Measurements from ENCODE around the gene SMC1A.
A peak's percentile ranks its signal among the peaks of the same experiment; 100 is the strongest.
"Not testable (repeated sequence)": the region's sequence is repeated elsewhere in the genome, so short reads cannot be mapped to it uniquely, and the experiment has no call there.

Gene SMC1A

DNA sequence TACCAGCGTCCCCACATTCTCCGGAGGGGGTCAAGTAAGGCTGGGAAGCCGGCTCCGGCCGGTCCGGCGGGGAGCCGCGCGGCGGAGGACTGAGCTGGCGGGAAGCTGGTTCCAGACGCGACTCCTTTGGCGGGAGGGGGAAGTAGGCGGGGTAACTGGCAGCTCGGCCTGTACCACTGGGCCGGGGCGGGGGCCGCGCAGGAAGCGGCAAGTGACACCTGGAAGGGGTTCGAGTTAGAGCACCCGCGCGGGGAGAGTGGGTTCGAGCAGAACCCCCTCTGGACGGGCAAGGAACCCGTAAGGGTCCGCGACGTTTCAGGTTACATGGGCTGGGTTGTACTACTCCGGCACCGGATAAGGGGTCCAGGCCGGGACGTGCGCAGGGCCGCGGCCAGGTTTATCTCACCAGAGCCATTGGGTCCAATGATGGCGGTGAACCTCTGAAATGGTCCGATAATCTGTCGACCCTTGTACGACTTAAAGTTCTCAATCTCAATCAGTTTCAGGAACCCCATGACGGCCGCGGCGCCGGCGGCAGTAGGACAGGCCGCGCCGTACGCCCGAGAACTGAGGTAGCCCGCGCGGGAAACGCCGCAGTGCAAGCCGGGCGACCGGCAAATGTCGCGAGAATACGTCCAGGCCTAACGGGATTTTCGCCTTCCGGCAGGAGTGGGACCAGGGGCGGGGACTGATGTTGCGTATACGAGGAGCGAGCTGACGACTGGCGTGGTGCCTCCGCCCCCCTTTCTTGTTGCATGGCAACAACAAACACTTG is at the start of gene SMC1A:
Gene SMC1A, minus strand, starts transcription at position 569 of the 775 bp plus-strand sequence. Its CDS starts 54 bp downstream, at position 515.
- DNase-seq = peak; percentile 98

DNA sequence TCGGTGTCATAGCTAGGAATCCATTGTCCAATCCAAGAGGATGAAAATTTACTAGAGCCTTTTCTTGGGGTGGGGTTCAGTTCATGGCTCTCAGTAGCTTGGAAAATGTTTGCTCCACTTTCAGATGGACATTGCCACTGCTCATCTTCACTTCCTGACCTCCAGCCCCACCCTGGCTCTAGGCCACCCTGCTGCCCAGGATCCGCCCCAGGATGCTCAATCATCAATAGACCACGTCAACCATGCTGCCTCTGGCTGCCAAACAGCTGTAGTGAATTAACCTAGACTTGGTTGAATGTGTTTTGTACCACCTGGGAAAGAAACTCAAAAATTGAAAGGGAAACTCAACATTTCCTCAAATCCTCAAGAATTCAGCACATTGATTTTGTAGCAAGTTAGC is 48.9 kb upstream of the SMC1A start:
- DNase-seq = no peak

GRCh38 chrX:53468659-53469058 is 46.2 kb upstream of the SMC1A start:
- not testable (repeated sequence) for DNase-seq

GRCh38 chrX:53458082-53458481 is 35.6 kb upstream of the SMC1A start:
- DNase-seq = no peak

DNA sequence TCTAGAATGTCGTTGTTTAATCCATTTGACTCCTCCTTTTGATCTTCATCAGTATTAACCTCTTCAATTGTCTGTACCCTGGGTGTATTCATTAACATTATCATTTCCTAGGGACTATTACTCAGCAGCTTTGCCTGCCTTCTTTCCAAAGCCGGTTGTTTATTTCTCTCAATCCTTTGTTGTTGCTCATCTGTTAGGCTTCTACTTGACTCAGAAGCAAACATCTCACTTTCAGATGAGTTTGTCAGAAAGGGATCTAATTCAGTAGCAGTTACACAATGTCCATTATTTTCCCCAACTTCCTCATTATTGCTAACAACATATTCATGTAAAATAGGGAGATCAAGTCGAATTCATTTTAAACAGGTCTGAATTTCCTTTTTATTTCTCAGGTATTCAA is 33.8 kb upstream of the SMC1A start:
- no peak for DNase-seq

DNA sequence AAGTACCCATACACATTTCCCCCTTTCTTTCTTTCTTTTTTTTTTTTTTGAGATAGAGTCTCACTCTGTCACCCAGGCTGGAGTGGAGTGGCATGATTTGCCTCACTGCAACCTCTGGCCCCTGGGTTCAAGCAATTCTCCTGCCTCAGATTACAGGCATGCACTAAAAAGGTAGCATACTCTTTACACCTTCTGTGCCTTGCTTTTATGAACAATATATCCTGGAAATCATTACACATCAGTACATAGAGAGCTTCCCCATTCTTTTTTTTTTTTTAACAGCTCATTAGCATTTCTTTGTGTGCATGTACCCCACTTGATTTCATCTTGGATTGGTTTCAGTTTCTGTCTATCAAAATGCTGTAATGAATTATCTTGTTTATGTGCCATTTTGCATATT is 30.4 kb upstream of the SMC1A start:
- DNase-seq = no peak

GRCh38 chrX:53449632-53450031 is 27.2 kb upstream of the SMC1A start:
- no peak for DNase-seq

DNA sequence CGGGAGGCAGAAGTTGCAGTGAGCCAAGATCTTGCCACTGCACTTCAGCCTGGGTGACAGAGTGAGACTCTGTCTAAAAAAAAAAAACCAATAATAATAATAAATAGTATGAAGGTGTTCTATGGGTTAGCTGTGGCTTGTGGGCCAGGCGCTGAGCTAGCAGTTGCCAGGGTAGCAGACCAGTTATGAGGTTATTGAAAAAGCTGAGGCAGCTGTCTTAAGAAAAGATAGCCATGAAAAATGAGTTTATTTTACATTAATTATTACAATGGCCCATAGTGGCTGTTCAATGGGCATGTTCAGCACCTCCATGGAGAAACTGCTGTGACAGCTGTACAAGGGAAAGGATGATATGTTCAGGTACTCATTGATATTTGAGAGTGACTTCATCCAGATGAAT is 25.0 kb upstream of the SMC1A start:
- DNase-seq = no peak

GRCh38 chrX:53445977-53446376 is 23.5 kb upstream of the SMC1A start:
- peak; percentile 69 for DNase-seq

GRCh38 chrX:53442322-53442631 is 19.8 kb upstream of the SMC1A start:
- no peak for DNase-seq

GRCh38 chrX:53441531-53442321 is 19.3 kb upstream of the SMC1A start:
- peak; percentile 93 for DNase-seq

DNA sequence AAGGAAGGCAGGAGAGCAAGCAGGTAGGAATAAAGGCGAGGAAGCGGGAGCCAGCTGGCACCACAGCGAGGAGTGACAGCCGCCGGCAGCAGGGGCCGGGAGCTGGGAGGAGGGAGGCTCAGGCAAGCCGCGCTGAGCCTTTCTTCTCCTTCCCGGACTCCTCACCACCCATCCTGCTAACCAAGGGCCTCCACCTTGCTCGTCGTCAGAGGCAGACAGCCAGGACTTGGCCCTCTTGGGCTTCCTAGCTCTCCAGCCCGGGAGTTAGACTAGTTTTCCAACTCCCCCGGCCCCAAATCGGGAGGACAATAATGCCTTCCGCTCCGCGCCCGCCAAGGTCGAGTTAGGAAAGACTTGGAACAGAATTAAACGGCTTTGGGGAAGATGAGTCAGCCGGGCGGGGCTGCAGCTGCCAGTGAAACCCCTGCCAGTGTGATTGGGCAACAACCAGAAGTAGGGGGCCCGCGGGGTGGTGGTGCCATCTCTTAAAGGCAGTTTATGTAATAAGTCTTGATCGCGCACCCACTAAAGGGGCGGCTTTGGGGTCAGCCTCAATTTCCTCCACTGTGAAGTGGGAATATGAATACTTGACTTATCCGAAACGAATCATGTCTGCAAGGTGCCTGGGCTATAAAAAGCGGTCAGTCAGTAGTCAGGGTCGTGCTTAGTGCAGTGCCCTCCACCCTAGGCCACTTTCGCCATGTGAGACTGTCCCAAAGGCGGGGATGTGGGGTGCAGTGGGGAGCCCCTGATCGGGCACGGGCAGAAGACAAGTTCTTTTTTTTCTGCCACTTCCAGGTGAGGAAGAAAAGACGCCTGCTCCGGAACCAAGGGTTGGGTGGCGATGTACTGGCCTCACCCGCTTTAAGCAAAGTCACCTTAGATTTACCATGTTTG is 18.4 kb upstream of the SMC1A start:
- DNase-seq = peak; percentile 61

- no peak for DNase-seq
Observed at GRCh38 chrX:53440101-53440500, 17.6 kb upstream of the SMC1A start.

GRCh38 chrX:53438832-53439230 is 16.4 kb upstream of the SMC1A start:
- no peak for DNase-seq

DNA sequence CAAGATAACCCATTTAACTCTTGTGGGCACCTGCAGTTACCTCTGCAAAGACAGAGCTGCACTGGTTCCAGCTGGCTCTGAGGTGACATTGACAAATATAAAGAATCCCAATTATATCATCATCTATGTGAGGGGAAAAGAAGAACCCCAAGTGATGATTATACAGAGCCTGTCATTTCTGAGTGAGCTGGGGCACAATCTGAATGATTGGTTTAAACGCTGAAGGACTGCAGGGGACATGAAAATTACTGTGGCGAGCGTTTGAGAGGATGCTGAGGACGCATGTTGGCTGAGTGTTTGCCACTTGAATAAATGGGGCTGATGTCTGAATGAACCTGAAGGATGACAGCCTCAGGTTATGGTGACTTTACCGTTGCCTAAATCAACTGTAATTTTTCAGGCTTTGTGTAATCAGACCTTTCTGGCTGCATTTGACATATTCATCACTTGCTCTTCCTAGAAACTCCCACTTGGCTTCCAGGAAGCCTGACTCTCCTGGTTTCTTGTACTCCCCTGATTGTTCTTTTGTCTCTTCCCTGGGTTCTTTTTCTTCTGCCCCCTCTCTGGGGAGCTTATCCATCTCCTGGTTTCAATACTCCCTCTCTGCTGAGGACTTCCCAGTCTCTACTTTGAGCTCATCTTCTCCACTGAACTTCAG is 15.8 kb upstream of the SMC1A start:
- DNase-seq = no peak

DNA sequence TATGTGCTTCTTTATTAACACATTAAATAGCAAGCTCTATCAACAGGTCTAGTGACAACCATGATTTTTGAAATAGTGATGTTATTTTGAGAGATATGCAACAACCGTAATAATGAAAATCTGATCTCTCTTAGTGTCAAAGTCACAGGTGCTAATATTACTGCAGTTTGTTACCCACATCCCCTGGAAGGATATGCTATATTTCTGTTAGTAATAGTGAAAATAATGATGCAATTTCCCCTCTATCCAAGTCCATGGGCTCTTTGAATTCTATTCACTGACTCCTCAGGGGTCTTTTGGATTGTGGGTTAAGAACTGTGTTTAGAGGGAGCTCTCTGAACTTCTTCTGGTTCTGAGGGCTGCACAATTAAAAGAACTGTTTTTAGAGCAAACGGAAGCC is 14.8 kb upstream of the SMC1A start:
- DNase-seq = no peak

- DNase-seq = peak; percentile 77
Observed at GRCh38 chrX:53435997-53436396, 13.5 kb upstream of the SMC1A start.

DNA sequence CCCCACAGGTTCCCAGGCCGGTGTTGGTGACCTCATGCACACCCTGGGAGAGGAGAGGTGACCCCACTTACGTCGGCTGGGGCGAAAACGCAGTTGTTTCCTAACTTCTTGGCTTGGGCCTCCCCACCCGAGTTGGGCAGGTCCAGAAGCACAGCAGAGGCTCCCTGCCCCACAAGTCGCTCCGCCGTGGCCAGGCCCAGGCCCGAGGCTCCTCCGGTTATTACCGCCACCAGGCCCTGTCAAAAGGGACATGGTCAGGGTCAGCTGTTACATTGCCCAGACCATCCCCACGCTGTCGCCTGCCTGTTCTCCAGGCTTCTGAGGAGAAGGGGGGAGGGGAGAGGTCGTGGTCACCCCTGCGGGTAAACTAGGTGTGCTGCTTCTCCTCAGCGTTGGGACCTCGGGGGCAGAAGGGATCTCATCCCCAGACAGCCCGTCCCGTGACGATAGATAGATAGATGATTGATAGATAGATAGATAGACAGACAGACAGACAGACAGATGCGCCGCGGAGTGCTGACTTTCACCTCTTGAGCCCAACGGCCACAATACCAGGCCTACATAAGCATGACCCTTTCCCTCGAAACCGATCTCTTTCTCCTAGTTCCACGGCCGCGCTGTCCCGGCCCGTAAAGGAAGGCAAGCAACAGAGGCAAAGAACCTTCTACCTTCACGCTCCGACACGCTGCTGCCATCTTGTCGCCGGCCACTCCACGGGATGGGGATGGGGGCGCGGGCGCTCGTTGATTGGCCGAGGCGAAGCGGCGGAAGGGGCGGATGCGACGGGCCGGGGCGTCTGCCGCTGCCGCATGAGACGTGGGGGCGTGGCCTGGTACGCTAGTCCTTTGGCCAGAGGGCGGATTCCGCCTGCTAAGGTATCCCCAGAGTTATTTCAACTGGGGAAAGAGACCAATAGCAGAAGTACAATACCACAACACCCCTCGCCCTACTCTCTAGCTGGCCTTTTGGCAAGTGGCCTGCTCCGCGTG is 11.5 kb upstream of the SMC1A start, which contains the start of gene HSD17B10:
Gene HSD17B10, minus strand, starts transcription at position 720 of the 989 bp plus-strand sequence. Its CDS starts 25 bp downstream, at position 695.
- DNase-seq = peak; percentile 93

DNA sequence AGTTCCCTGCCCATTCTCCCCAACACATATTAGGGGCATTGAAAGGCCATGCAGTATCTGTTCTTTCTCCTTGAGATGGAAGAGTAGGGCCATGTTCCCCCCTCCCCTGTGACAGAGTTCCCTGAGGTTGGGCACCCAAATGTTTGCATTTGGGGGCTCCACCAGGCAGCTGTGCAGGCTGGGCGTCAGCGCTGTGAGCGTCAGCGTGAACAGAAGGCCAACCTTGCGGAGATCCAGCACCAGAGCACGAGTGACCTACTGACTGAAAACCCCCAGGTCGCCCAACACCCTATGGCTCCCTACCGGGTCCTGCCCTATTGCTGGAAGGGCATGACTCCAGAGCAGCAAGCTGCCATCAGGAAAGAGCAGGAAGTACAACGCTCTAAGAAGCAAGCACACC is 7.8 kb upstream of the SMC1A start:
- DNase-seq = no peak

- DNase-seq = no peak
Observed at GRCh38 chrX:53429755-53430154, 7.3 kb upstream of the SMC1A start.

GRCh38 chrX:53422861-53423306 is 430 bp upstream of the SMC1A start, which contains the start of gene RIBC1:
TSS of gene RIBC1 (plus strand) at chrX:53422873. CDS start at chrX:53426277, 3,404 bp downstream.
- no peak for DNase-seq
